Mammary epithelial cell (primary cell): ENCODE data around the gene CCL26.
"Not testable (repeated sequence)": the region's sequence is repeated elsewhere in the genome, so short reads cannot be mapped to it uniquely, and the experiment has no call there.

Source experiments
- CTCF ChIP-seq, 2 donors: IDR thresholded peaks in 1 of 2; conservative IDR thresholded peaks in 1 of 2; 2 replicates each; pipeline ENCODE4 v1.5.1; 2011 to 2012; ENCODE audit warnings: inconsistent platforms in 2 of 2, low read length in 2 of 2, mild to moderate bottlenecking in 2 of 2, control low read depth in 1 of 2, low read depth in 1 of 2; ENCODE audit not compliant: insufficient read depth in 1 of 2; ENCODE audit errors: extremely low read depth in 1 of 2
- EZH2 ChIP-seq: IDR thresholded peaks from 2 replicates; pipeline ENCODE4 v1.6.1; 2012; ENCODE audit warnings: low read length, inconsistent platforms, borderline replicate concordance

- TF ChIP-seq CTCF (conservative IDR thresholded peaks at IDR 0.05 in 1 of 2, IDR thresholded peaks at IDR 0.05 in 1 of 2; ENCODE audit: extremely low read depth in 1 of 2, insufficient read depth in 1 of 2, low read depth in 1 of 2, low read length in 2 of 2); EZH2: not testable (repeated sequence)
Observed at GRCh38 chr7:75773958-75774357, 1.9 kb upstream of the CCL26 start.
